GM12874 (cell line): ENCODE results near the gene COMMD4.

Source experiments
- CTCF ChIP-seq: IDR thresholded peaks from 2 replicates; pipeline ENCODE4 v1.5.1; 2011; ENCODE audit warnings: low read depth, mild to moderate bottlenecking, control low read depth, low read length, moderate library complexity; ENCODE audit not compliant: insufficient read depth

COMMD4 gene

DNA sequence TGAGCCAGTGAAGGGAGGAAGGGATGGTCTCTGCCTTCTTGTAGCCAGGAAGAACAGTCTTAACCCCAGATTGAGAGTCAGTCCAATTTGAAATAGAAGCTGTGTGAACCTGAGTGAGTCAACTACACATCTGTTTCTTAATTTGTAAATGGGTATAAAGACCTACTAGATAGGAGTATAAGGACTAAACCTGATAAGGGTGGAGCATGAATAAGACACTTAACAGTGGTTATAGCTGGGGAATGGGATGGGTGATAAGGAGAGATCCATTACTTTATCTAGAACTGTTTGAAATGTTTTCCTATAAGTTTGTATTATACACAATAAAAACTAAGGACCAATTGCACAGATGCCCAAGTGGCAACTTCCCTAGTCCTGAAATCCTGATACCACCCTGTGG, 31.1 kb downstream of the COMMD4 start:
- no peak for TF ChIP-seq CTCF

DNA sequence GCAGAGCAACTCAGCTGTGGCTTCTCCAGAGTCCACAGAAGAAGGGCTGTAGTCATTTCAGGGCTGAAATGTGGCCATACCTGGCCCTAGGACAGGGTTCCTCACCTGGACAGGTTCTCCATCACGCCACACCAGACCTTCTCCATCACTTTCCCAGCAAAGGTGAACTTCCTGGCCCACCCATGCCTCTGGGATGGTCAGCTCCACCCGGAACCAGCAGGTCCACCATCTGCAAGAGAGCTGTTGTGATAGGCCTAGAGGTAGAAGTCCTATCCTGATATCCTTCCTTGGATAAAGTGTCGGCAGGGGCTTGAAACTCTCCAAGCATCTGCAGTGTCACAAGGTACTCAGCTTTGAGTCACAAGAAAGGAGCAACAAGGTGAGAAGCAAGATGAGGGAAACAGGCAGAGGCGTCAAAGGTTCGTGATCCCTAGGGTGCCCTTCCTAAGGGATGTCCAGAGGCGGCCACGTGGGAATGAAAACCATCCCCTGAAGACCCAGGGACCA, 31.6 kb downstream of the COMMD4 start:
- no peak for TF ChIP-seq CTCF

DNA sequence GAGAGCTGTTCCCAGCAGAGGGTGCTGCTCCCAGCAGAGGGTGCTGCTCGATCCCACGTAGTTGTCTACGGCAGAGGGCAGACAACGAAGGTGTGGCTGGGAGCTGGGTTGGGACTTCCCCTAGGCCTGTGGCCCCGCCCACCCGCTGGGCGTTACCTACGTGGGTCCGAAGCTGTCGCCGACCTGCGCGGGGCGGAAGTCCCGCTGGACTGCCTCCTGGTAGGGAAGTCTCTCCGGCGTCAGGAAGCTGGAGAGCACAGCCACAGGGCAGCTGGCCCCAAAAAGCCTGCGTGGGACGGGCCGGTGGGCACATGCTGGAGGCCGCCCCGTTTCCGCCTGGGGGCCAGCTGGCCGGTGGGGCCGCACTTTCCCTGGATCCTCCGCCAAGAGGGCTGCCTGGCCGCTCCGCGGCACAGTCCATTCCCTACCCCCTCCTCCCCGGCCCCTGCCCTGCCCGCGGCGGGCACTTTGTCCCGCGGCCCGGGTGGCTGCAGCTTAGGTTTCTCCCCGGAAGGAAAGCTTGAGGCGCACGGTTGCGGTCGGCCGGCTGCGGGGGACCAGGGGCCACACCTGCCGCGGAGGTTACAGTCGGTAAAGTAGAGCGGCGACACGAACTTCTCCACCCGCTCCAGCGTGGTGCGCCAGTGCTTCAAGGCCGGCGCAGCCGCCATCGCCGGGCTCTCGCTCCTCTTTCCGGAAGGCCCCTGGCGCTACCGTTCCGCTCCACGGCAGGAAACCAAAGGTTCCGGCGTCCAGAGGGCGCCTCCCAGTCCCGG, 32.2 kb downstream of the COMMD4 start, which contains the start of gene MAN2C1:
Gene MAN2C1 (minus strand): TSS at position 695 of the 776 bp plus-strand sequence. CDS start 24 bp downstream, at position 671.
- peak; percentile 78 for TF ChIP-seq CTCF

GRCh38 chr15:75368689-75369239, 32.9 kb downstream of the COMMD4 start:
- TF ChIP-seq CTCF: no peak

GRCh38 chr15:75369897-75370581, 34.2 kb downstream of the COMMD4 start:
- no peak for TF ChIP-seq CTCF

GRCh38 chr15:75371486-75371885, 35.6 kb downstream of the COMMD4 start:
- no peak for TF ChIP-seq CTCF
